ENCODE results near the gene ZNF236.

ZNF236 gene

DNA sequence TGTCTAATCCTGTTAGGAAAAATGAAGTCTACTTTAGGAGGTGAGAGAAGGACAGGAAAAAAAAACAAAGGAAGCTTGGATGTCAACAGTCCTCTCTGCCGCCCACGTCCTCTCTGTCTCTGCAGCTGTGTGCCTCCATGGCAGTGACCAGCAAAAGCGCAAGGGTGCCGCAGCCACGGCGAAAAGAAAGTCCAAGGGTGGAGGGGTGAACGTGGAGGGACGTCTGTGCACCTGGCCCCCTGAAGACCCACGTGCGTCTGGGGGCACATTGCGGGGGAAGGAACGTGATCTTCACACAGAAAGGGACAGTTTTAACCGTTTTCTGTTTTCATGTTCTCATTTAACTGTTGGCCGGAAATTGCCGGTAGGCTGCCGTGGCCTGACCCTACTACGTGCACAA lies 157.5 kb downstream of the ZNF236 start:
- 0 out of 2 replicates have a peak, but pooled peaks cover 3% of the 10 kb centered on the region for H4K20me1 ChIP-seq (ENCODE audit: insufficient read depth, low read length)
- H3K9ac ChIP-seq (ENCODE audit: low read length): no peak overlapping the region
- H3K79me2 ChIP-seq (ENCODE audit: low read length): no peaks in the 10 kb centered on the region
- H3K27ac ChIP-seq (ENCODE audit: low read length): no peak overlapping the region
- H3K4me1 ChIP-seq (ENCODE audit: low read length): peaks cover 26% of the 10 kb centered on the region
- H3K4me3 ChIP-seq (ENCODE audit: low read length): no peak overlapping the region
- TF ChIP-seq EZH2phosphoT487 (IDR thresholded peaks at IDR 0.05; ENCODE audit: low read depth): no peak
- TF ChIP-seq, protein P1, sequence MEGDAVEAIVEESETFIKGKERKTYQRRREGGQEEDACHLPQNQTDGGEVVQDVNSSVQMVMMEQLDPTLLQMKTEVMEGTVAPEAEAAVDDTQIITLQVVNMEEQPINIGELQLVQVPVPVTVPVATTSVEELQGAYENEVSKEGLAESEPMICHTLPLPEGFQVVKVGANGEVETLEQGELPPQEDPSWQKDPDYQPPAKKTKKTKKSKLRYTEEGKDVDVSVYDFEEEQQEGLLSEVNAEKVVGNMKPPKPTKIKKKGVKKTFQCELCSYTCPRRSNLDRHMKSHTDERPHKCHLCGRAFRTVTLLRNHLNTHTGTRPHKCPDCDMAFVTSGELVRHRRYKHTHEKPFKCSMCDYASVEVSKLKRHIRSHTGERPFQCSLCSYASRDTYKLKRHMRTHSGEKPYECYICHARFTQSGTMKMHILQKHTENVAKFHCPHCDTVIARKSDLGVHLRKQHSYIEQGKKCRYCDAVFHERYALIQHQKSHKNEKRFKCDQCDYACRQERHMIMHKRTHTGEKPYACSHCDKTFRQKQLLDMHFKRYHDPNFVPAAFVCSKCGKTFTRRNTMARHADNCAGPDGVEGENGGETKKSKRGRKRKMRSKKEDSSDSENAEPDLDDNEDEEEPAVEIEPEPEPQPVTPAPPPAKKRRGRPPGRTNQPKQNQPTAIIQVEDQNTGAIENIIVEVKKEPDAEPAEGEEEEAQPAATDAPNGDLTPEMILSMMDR (IDR thresholded peaks at IDR 0.05; ENCODE audit: low read depth, low read length): no peak
- peaks cover 12% of the 10 kb centered on the region for H3K27me3 ChIP-seq (ENCODE audit: low read depth, low read length)
- H2AFZ ChIP-seq (ENCODE audit: low read depth, low read length): no peak overlapping the region
- no peak overlapping the region for H3K4me2 ChIP-seq (ENCODE audit: low read length)
- peaks cover 5% of the 10 kb centered on the region for H3K36me3 ChIP-seq (replicated peaks; ENCODE audit: low read depth, low read length)
- H3K9me3 ChIP-seq (ENCODE audit: insufficient read depth, low read length): no peaks in the 10 kb centered on the region

DNA sequence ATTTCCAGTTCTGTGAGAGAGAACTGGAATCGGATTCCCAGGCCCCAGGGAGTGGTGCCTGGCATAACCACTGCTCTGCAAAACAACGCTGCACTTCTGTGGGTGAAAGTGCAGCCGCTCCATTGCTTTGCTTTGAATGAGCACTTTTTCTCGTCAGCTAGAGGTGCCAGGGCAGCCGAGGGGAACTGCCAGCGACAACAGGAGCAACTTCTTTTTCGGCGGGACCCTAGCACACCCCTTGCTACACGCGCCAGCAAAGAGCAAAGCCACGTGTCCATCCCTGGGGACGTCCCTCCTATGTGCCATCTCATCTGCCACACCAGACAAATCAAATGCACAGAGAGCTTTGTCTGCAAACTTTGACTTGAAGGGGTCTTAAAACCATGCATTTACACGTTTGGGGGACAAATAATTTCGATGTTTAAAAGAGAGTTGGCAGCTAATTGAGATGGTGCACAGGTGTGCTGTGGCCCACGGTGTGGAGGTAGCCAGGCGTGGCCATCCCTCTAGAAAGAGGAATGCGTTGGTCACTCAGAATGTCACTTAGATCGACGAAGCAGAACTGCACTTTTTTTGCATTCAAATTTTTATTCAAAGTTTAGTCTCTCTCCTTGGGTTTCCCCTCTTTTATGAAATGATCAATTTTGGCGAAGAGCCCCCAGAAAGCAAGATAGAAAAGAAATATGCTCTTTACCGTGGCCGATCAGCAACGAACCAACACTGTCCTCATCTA lies 158.5 kb downstream of the ZNF236 start:
- no peak overlapping the region for H3K9ac ChIP-seq (ENCODE audit: low read length)
- H4K20me1 ChIP-seq (ENCODE audit: insufficient read depth, low read length): 0 out of 2 replicates have a peak, but pooled peaks cover 3% of the 10 kb centered on the region
- H3K27me3 ChIP-seq (ENCODE audit: low read depth, low read length): peaks cover 12% of the 10 kb centered on the region
- H3K4me3 ChIP-seq (ENCODE audit: low read length): peak overlapping the region; percentile 4; the same call in 1 of the 2 replicates
- H3K9me3 ChIP-seq (ENCODE audit: insufficient read depth, low read length): no peaks in the 10 kb centered on the region
- no peak overlapping the region for H2AFZ ChIP-seq (ENCODE audit: low read depth, low read length)
- peaks cover 5% of the 10 kb centered on the region for H3K36me3 ChIP-seq (replicated peaks; ENCODE audit: low read depth, low read length)
- peak overlapping the region; percentile 38 for H3K4me2 ChIP-seq (ENCODE audit: low read length)
- TF ChIP-seq EZH2phosphoT487 (IDR thresholded peaks at IDR 0.05; ENCODE audit: low read depth): no peak
- TF ChIP-seq, protein P1 (IDR thresholded peaks at IDR 0.05; ENCODE audit: low read depth, low read length): no peak
- H3K4me1 ChIP-seq (ENCODE audit: low read length): peaks cover 26% of the 10 kb centered on the region
- H3K27ac ChIP-seq (ENCODE audit: low read length): no peak overlapping the region
- H3K79me2 ChIP-seq (ENCODE audit: low read length): no peaks in the 10 kb centered on the region

DNA sequence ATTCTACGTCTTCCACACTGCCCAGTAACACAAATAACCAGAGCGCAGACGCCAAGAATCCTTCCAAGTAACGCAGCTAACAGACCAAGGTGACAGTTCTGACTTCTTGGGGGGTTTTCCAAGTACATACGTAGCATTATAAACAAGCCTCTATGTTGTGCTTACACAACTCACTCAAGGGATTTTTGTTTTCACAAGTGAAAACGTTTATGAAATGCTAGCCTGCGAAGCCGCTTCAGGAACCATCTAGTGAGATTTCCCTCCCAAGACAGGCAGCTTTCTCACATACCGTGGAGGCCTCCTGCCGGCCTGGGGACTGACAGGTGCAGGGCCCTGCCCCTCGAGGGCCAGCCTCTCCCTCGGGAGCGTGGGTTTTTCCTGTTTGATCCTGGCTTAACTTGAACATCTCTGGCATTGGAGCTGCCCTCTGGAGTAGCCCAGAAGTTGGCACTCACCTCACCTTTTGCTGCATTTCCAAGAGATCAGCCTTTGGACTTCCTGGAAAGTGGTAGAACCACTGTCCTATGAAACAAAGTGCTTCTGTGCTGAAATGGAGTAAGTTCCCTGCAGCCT lies 159.1 kb downstream of the ZNF236 start:
- Histone ChIP-seq H3K4me3 (ENCODE audit: low read length) (peak overlapping the region; percentile 4; the same call in 1 of the 2 replicates), H3K9ac (ENCODE audit: low read length) (no peak overlapping the region), H4K20me1 (ENCODE audit: insufficient read depth, low read length) (0 out of 2 replicates have a peak, but pooled peaks cover 3% of the 10 kb centered on the region), H3K27me3 (ENCODE audit: low read depth, low read length) (peaks cover 17% of the 10 kb centered on the region), H3K36me3 (replicated peaks; ENCODE audit: low read depth, low read length) (peaks cover 5% of the 10 kb centered on the region), H3K4me1 (ENCODE audit: low read length) (peaks cover 26% of the 10 kb centered on the region), H3K4me2 (ENCODE audit: low read length) (peak overlapping the region; percentile 38), H2AFZ (ENCODE audit: low read depth, low read length) (no peak overlapping the region), H3K79me2 (ENCODE audit: low read length) (no peaks in the 10 kb centered on the region), H3K9me3 (ENCODE audit: insufficient read depth, low read length) (no peaks in the 10 kb centered on the region), H3K27ac (ENCODE audit: low read length) (no peak overlapping the region)
- TF ChIP-seq, protein P1 (IDR thresholded peaks at IDR 0.05; ENCODE audit: low read depth, low read length): no peak
- TF ChIP-seq EZH2phosphoT487 (IDR thresholded peaks at IDR 0.05; ENCODE audit: low read depth): no peak

DNA sequence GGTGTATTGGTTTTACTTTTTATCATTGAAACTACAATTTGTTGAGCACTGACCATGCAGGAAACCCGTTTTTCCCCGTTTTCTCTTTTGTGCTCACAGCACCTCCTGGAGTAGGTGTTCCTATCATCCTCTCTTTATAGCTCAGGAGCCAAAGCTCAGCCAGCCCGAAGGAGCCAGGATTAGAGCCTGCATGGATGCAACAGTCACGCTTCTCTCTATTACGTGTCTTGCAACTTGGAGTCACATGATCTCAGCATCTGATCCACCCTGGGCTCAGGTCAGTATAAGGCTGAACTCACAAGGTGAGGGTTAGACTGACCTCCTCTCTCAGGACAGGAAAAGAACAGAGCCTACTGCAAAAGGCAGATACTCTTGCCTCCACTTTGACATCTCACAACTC lies 159.7 kb downstream of the ZNF236 start:
- Histone ChIP-seq H3K79me2 (ENCODE audit: low read length) (no peaks in the 10 kb centered on the region), H3K27me3 (ENCODE audit: low read depth, low read length) (peaks cover 22% of the 10 kb centered on the region), H3K27ac (ENCODE audit: low read length) (no peak overlapping the region), H3K9me3 (ENCODE audit: insufficient read depth, low read length) (no peaks in the 10 kb centered on the region), H3K9ac (ENCODE audit: low read length) (no peak overlapping the region), H4K20me1 (ENCODE audit: insufficient read depth, low read length) (0 out of 2 replicates have a peak, but pooled peaks cover 3% of the 10 kb centered on the region), H2AFZ (ENCODE audit: low read depth, low read length) (no peak overlapping the region), H3K36me3 (replicated peaks; ENCODE audit: low read depth, low read length) (peaks cover 5% of the 10 kb centered on the region), H3K4me3 (ENCODE audit: low read length) (no peak overlapping the region), H3K4me2 (ENCODE audit: low read length) (no peak overlapping the region), H3K4me1 (ENCODE audit: low read length) (peaks cover 26% of the 10 kb centered on the region)
- TF ChIP-seq, protein P1 (IDR thresholded peaks at IDR 0.05; ENCODE audit: low read depth, low read length): no peak
- no peak for TF ChIP-seq EZH2phosphoT487 (IDR thresholded peaks at IDR 0.05; ENCODE audit: low read depth)
